Stimulated activated CD8-positive, alpha-beta memory T cell treated with anti-CD3 and anti-CD28 coated beads, Interleukin-12 subunit alpha, Interleukin-12 subunit beta, amount 100 ng/mL, for 24 hours (primary cell): ENCODE measurements around the gene LPP.

ENCODE experiments used
- DNase-seq: peaks from one replicate; pipeline ENCODE4 v3.0.0-alpha.2; 2020; ENCODE audit errors: extremely low read depth

The LPP gene

GRCh38 chr3:188253123-188253793, 99.3 kb downstream of the LPP start:
- no peak for DNase-seq

- DNase-seq = no peak
Measured at GRCh38 chr3:188253800-188254452, 100.0 kb downstream of the LPP start.

- DNase-seq = no peak
Measured at GRCh38 chr3:188254520-188255070, 100.6 kb downstream of the LPP start.

GRCh38 chr3:188255190-188255589, 101.2 kb downstream of the LPP start:
- DNase-seq = no peak

GRCh38 chr3:188256758-188257157, 102.8 kb downstream of the LPP start:
- DNase-seq = no peak

GRCh38 chr3:188257384-188258026, 103.5 kb downstream of the LPP start:
- no peak for DNase-seq

- DNase-seq = no peak
Measured at GRCh38 chr3:188259191-188259590, 105.2 kb downstream of the LPP start.

- DNase-seq = no peak
Measured at GRCh38 chr3:188259596-188259995, 105.6 kb downstream of the LPP start.

- no peak for DNase-seq
Measured at GRCh38 chr3:188261011-188261410, 107.1 kb downstream of the LPP start.

- DNase-seq = no peak
Measured at GRCh38 chr3:188262488-188262887, 108.5 kb downstream of the LPP start.

GRCh38 chr3:188262913-188263683, 109.1 kb downstream of the LPP start:
- no peak for DNase-seq

- no peak for DNase-seq
Measured at GRCh38 chr3:188264226-188265207, 110.6 kb downstream of the LPP start.

- DNase-seq = no peak
Measured at GRCh38 chr3:188266562-188267274, 112.8 kb downstream of the LPP start.

- DNase-seq = no peak
Measured at GRCh38 chr3:188267790-188268335, 113.9 kb downstream of the LPP start.

GRCh38 chr3:188268336-188268735, 114.4 kb downstream of the LPP start:
- no peak for DNase-seq

- DNase-seq = no peak
Measured at GRCh38 chr3:188269040-188269439, 115.1 kb downstream of the LPP start.

- no peak for DNase-seq
Measured at GRCh38 chr3:188270423-188270972, 116.5 kb downstream of the LPP start.

- DNase-seq = no peak
Measured at GRCh38 chr3:188271226-188271914, 117.4 kb downstream of the LPP start.
